IMR-90 (cell line): ENCODE results near the gene GABBR2. TPM values are rescaled to one million over a fixed set of nuclear protein-coding genes. Genes with fewer than 3 reads are reported as not detected.

Experiments used
- MXI1 ChIP-seq: IDR thresholded peaks from 2 replicates; pipeline ENCODE4 v1.6.1; 2012; ENCODE audit warnings: low read depth, mild to moderate bottlenecking, low read length, moderate library complexity, borderline replicate concordance
- RFX5 ChIP-seq: IDR thresholded peaks from 2 replicates; pipeline ENCODE4 v1.8.0; 2012; ENCODE audit warnings: low read depth, mild to moderate bottlenecking, low read length, moderate library complexity
- SMC3 ChIP-seq: fragments of 150-350 bp; IDR thresholded peaks from 2 replicates; pipeline ENCODE4 v1.6.1; 2016; ENCODE audit warnings: low read depth, mild to moderate bottlenecking, antibody characterized with exemption, low read length, moderate library complexity
- polyA plus RNA-seq, 3 experiments: library from polyadenylated mRNA; depleted of rRNA; stranded (reverse); fragments of >200 nt; gene quantifications; 2 replicates each; pipeline ENCODE4 v1.2.3, GENCODE V29; 2012; ENCODE audit warnings: low replicate concordance in 1 of 3
- total RNA-seq: library from RNA; depleted of rRNA; stranded (reverse); fragments of >200 nt; gene quantifications from 2 replicates; pipeline ENCODE4 v1.2.3, GENCODE V29; 2012

Gene GABBR2
- total and polyA plus RNA-seq, 2 of the 4 experiments (the other 2 are of a cell fraction): 14.2 to 20.3 TPM

DNA sequence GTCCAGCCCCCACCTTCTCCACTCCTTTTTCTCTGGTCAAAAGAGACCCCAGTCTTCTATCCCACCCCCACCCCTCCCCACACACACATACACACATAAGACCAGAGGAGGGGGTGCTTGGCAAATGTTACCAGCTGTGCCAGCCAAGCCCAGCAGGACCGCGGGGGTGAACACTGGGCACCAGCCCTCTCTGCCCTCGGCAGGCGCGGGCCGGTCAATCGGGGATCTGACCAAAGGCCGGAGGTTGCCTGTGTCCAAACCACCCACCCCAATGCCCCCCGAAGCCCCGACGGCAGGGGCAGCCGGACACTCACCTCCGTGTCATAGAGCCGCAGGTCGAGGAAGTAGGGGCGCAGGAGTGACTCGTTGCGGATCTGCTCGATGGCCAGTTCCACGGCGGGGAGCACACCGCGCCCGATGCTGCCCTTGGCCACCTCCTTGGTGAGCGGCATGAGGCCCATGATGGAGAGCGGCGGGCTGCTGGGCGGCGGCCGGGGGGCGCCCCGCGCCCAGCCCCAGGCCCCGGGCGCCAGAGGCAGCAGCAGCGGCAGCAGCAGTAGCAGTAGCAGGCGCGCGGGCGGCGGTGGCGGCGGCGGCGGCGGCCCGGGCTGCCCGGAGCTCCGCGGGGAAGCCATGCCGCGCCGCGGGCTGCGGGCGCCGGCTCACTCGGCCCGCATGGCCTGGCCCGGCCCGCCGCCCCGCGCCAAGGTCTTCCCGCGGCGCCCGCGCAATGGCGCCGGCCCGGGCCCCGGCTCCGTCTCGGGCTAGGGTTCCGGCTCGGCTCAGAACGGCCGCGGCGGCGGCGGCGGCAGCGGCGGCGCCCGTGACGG is 417 bp downstream of the GABBR2 start (continued):
- no peak for TF ChIP-seq RFX5
- no peak for TF ChIP-seq MXI1
- no peak for TF ChIP-seq SMC3
